ENCODE measurements around the gene FGF8. TPM values are rescaled to one million over a fixed set of nuclear protein-coding genes. Genes with fewer than 3 reads are reported as not detected.

Gene FGF8
- total and polyA plus RNA-seq, 2 of the 13 experiments (the other 11 are each of a cell fraction or from before 2014, with no cell fraction given), result not detected

DNA sequence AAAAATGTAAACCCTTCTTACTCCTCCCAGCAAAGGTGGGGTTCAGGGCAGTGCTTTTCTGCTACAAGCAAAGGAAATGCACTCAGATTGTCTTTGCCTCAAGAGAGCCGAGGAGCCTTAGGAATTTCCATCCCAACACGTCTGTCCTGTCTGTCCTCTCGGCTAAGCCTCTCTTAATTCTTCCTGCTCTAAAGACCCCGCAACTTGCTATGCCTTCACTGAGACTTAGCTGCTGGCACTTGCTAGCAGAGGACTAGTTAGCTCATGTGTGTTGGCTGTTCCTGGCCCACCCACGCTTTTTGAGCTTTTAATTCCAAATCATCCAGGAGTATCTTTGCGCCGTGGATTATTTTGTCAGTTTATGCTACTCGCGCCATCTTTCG is 7.8 kb upstream of the FGF8 start:
- DNase-seq (ENCODE audit: low spot score) (no peak), FAIRE-seq (no peak), ATAC-seq (no peak)
- CTCF ChIA-PET (ENCODE audit: low intra/inter-chr PET ratio, low total read pairs), result no interaction called here
- Histone ChIP-seq H3K27ac (ENCODE audit: extremely low read length, insufficient read depth, low read length) (peak overlapping the region; percentile 55), H3K4me1 (ENCODE audit: insufficient read depth, low read length) (peaks cover 43% of the 10 kb centered on the region), H3K4me3 (replicated peaks in 1 of 3; ENCODE audit: insufficient read depth in 1 of 3, low read depth in 2 of 3, low read length in 3 of 3) (peak overlapping the region; percentile 84 to 94 (median 88)), H3K79me2 (ENCODE audit: insufficient read depth, low read length) (peaks cover 9% of the 10 kb centered on the region), H3K27me3 (ENCODE audit: control insufficient read depth in 1 of 2, insufficient read depth in 2 of 2, low read length in 2 of 2) (no peaks in the 10 kb centered on the region; a peak in 1 of 5 replicates), H3K9ac (ENCODE audit: insufficient read depth, low read depth, low read length) (peak overlapping the region; percentile 83), H3K9me3 (ENCODE audit: low read length) (no peaks in the 10 kb centered on the region), H4K20me1 (ENCODE audit: insufficient read depth, low read length) (peaks cover 5% of the 10 kb centered on the region; the same call in 1 of the 2 replicates), H2AFZ (ENCODE audit: low read length) (no peak overlapping the region), H3K4me2 (ENCODE audit: low read depth, low read length) (peak overlapping the region; percentile 89), H3K36me3 (replicated peaks in 1 of 2; ENCODE audit: control insufficient read depth in 1 of 2, insufficient read depth in 2 of 2, low read length in 2 of 2) (peaks cover 4 to 17% of the 10 kb centered on the region in 2 experiments)
- POLR2A ChIA-PET, result interaction anchor here (1.4 to 2.4 kb wide), 3 partner anchors 35 to 90 kb away, joined by 3 to 16 read pairs (median 3); partner anchors contain the start of gene OGA
- BruUV-seq (replicated peaks), result TSS peak; percentile 90
- in situ Hi-C loops (cut with HindIII; ENCODE audit: extremely low pct_ligation_motif_present, low pct_unique_long_range_greater_than_20kb) (loop anchor here (5.0 kb wide), 2 partner anchors 181 to 571 kb away; no protein-coding TSS in a partner anchor), intact Hi-C loops (cut with micrococcal nuclease; ENCODE audit: unreplicated experiment) (no loop called here)
- WGBS (ENCODE audit: low lambda C conversion rate), result 59% methylated on average over 10 of the region's 10 CpGs
- TF ChIP-seq ZNF136 (CRISPR knock-in tag; IDR thresholded peaks at IDR 0.05; ENCODE audit: low read depth), result no peak
- TF ChIP-seq, protein P1, sequence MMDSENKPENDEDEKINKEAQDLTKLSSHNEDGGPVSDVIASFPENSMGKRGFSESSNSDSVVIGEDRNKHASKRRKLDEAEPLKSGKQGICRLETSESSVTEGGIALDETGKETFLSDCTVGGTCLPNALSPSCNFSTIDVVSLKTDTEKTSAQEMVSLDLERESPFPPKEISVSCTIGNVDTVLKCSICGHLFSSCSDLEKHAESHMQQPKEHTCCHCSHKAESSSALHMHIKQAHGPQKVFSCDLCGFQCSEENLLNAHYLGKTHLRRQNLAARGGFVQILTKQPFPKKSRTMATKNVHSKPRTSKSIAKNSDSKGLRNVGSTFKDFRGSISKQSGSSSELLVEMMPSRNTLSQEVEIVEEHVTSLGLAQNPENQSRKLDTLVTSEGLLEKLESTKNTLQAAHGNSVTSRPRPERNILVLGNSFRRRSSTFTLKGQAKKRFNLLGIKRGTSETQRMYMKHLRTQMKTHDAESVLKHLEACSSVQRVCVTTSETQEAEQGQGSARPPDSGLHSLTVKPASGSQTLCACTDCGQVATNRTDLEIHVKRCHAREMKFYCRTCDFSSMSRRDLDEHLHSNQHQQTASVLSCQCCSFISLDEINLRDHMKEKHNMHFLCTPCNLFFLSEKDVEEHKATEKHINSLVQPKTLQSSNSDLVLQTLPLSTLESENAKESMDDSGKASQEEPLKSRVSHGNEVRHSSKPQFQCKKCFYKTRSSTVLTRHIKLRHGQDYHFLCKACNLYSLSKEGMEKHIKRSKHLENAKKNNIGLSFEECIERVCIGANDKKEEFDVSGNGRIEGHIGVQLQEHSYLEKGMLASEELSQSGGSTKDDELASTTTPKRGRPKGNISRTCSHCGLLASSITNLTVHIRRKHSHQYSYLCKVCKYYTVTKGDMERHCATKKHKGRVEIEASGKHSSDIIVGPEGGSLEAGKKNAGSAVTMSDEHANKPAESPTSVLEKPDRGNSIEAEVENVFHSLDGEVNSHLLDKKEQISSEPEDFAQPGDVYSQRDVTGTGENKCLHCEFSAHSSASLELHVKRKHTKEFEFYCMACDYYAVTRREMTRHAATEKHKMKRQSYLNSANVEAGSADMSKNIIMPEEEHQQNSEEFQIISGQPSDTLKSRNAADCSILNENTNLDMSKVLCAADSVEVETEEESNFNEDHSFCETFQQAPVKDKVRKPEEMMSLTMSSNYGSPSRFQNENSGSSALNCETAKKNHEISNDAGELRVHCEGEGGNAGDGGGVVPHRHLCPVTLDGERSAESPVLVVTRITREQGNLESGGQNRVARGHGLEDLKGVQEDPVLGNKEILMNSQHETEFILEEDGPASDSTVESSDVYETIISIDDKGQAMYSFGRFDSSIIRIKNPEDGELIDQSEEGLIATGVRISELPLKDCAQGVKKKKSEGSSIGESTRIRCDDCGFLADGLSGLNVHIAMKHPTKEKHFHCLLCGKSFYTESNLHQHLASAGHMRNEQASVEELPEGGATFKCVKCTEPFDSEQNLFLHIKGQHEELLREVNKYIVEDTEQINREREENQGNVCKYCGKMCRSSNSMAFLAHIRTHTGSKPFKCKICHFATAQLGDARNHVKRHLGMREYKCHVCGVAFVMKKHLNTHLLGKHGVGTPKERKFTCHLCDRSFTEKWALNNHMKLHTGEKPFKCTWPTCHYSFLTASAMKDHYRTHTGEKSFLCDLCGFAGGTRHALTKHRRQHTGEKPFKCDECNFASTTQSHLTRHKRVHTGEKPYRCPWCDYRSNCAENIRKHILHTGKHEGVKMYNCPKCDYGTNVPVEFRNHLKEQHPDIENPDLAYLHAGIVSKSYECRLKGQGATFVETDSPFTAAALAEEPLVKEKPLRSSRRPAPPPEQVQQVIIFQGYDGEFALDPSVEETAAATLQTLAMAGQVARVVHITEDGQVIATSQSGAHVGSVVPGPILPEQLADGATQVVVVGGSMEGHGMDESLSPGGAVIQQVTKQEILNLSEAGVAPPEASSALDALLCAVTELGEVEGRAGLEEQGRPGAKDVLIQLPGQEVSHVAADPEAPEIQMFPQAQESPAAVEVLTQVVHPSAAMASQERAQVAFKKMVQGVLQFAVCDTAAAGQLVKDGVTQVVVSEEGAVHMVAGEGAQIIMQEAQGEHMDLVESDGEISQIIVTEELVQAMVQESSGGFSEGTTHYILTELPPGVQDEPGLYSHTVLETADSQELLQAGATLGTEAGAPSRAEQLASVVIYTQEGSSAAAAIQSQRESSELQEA (CRISPR knock-in tag; IDR thresholded peaks at IDR 0.05; ENCODE audit: not compliant biosample characterization), result no peak
- no peak for TF ChIP-seq MAFK (conservative IDR thresholded peaks at IDR 0.05 in 1 of 2, IDR thresholded peaks at IDR 0.05 in 1 of 2; ENCODE audit: low read length in 2 of 2)
- no peak for TF ChIP-seq NR2F6 (IDR thresholded peaks at IDR 0.05)
- TF ChIP-seq NR2F6 (CRISPR knock-in tag; IDR thresholded peaks at IDR 0.05), result no peak
- no peak for TF ChIP-seq ZFP36 (IDR thresholded peaks at IDR 0.05; ENCODE audit: borderline replicate concordance, low read depth, low read length, partially characterized antibody)
- no peak for TF ChIP-seq DR1 (CRISPR knock-in tag; IDR thresholded peaks at IDR 0.05)
- no peak for TF ChIP-seq U2AF1 (optimal IDR thresholded peaks at IDR 0.05; ENCODE audit: low read depth, low read length)
- TF ChIP-seq ZSCAN20 (CRISPR knock-in tag; IDR thresholded peaks at IDR 0.05; ENCODE audit: borderline replicate concordance), result 0 out of 2 replicates have a peak, but pooled peaks have one; percentile 7
- TF ChIP-seq ZMYM4 (CRISPR knock-in tag; IDR thresholded peaks at IDR 0.05), result no peak
- TF ChIP-seq SMAD9 (CRISPR knock-in tag; IDR thresholded peaks at IDR 0.05), result no peak
- no peak for TF ChIP-seq ZBTB20 (CRISPR knock-in tag; IDR thresholded peaks at IDR 0.05; ENCODE audit: borderline replicate concordance, low read depth)
- no peak for TF ChIP-seq NPAS2 (CRISPR knock-in tag; IDR thresholded peaks at IDR 0.05; ENCODE audit: borderline replicate concordance)
